DMS153 (cell line): Measurements from ENCODE around the gene SOX9.

Source experiments
- DNase-seq: peaks from one replicate; lab custom pipeline; 2025; lab: John Stamatoyannopoulos, UW

The SOX9 gene

DNA sequence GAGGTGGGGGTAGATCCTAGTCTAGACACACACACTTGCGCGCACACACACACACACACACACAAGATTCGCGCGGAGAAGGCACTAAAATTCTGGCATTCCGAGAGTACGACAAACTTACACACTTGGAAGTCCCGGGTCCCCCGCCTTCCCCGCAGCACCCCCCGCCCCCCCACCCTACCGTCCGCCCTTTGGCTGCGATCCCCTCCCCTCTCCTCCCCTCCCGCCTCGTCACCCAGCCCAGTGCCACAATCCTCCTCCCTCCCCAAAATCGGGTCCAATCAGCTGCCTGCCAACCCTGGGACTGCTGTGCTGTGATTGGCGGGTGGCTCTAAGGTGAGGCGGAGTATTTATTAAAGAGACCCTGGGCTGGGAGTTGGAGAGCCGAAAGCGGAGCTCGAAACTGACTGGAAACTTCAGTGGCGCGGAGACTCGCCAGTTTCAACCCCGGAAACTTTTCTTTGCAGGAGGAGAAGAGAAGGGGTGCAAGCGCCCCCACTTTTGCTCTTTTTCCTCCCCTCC is at the start of gene SOX9:
SOX9 (plus strand) TSS at position 379 of the 522 bp plus-strand sequence. CDS start 372 bp downstream, outside the sequence.
- peak; percentile 90 for DNase-seq

DNA sequence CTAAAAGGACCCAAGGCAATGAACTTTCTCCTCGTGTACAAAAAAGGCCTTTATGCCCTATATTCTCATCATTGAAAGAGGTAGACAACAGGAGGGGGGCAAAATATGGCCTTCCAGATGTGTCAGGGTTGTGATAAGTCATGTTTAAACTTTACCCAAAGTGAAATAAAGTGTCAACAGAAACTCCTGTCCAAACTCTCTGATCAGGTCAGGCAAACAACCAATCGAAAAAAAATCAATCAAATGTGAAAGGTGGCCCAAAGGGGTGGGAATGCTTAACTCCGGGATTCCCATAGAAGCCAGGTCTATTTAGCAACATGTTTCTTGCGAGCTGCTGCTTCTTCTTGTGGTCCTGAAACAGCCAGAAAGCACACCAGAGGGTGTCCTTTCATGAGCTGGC is 49.5 kb upstream of the SOX9 start:
- DNase-seq: no peak

DNA sequence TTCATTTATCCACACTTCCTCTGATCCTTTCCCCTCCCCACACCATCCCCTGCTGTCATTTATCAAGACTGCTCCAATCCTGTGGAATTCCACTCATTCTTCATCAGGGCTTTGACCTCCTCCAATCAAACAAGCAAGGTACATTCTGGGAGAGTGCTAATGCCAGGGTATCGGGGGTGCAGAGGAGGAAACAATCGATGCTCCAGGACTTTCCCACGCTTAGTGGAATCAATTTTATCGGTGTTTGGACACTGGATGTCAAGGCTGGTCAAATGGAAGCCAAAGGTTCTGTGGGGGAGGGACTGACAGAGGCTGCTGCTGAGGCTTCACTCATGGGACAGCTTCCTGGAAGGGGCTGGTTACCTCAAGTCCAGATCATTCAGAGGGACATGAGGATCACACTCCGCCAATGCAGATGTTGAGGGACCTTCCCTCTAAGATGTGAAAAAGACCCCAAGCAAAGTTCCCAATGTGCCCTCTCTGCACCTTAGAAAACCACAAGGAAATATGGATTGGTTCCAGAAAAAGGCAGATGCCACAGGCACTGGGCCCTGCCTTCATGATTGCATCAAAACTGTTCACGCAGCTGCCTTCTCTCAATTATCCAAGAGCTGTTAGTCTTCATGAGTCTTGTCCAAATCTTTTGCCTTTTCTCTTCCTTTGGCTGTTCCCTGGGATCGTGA is 44.7 kb upstream of the SOX9 start:
- DNase-seq: no peak

GRCh38 chr17:72076678-72077030 is 44.2 kb upstream of the SOX9 start:
- no peak for DNase-seq

DNA sequence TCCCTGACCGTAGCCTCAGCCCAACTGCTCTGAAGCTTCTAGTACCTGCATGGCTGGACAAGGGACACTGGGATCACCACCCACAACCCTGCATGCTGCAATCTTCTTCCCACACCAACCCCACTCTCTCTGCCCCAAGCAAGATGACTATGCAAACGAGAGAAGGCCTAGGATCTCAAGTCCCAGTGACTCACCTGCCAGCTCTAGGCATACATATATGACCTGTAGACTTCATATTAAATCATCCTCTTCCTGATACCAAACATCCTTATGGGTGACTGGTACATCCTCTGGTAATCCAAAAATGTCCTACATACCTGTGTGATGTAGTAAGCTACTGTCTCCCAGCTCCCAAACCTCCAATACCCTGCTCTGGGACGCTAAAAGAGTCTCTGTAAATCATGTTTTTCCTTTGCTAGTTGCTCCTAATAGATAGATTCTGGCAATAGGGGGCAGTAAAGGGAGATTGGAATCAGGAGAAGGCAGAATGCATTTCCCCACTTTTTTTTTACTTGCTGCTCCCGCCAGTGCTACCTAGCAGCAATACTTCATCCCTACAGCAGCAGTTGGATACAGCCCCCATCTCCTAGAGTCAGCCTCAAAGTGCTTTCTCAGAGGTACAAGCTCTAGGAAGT is 43.4 kb upstream of the SOX9 start:
- no peak for DNase-seq

DNA sequence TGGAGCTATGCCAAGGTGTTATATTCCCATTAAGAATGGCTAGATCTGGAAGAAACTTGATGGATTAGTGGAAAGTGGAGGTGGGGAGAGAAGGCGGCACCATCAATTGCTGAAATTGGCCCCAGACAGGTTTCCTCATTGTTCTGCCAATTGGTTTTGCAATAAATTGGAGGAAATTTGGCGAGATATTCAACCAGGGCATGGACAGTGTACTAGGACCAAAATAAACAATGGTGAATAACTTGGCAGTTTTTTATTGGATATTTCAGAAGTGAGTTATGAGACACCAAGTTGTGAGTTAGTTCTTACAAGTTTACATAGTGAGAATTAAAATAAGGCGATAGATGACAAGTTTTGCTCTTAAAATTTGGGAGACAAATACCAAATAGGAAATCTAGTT is 41.1 kb upstream of the SOX9 start:
- no peak for DNase-seq

GRCh38 chr17:72087876-72088275 is 32.9 kb upstream of the SOX9 start:
- no peak for DNase-seq

DNA sequence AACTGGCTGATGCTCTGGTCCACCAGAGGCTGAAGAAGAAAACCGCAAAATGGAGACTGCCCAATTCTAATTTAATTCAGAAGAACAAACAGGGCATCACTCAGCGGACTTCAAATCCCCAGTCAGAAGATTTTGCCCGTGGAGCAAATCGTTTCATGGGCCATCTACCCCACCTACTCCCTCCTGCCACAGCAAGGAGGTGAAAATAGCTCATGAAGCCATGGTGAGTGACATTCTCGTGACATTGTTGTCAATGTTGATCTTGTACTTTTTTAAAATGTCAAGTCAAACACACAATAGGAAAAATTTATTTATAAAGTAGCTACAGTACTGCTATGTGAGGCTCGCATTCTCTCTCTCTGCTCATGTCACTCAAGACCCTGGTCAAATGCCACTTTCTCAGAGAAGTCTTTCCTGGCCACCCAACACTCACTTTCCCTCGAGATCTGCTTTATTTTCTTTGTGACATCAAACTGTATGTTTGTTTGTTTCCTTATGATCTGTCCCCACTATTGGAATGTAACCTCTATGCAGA is 31.3 kb upstream of the SOX9 start:
- no peak for DNase-seq

DNA sequence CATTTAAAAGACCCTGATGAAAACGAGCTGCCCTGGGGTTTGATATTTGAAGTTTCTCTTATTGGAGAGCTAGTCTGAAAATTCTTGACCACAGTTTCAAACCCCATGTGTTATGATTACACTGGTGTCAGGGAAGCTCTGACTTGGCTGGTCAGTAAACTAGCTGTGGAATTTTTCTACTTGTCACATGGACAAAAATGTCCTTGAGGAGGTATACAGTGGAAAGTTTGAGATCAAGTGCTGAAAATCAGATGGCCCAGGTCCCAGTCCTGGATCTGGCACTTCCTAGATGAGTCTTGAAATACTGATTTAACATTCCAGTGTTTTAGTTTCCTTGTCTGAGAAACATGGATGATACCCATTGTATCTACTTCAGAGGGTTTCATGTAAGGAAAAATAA is 30.7 kb upstream of the SOX9 start:
- DNase-seq: no peak

- no peak for DNase-seq
Observed at GRCh38 chr17:72092710-72093322, 28.0 kb upstream of the SOX9 start.

DNA sequence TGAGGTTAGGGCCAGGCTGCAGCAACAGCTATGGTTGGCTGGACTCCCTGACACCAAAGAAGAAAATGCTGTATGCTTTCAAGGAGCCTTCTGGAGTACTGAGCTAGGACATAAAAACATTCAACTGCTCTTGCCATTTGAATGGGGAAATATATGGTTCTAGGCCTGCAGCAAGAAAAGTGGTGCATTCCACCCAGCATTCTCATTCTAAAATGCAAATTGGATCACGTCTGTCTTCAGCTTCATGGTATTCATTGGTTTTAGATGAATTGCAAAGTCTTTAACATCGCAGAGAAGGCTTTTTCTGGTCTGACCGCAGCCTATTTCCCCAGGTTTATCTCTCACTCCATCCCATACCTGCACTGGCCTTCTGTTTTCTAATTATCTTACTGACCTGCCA is 27.1 kb upstream of the SOX9 start:
- no peak for DNase-seq

- no peak for DNase-seq
Observed at GRCh38 chr17:72095316-72095715, 25.5 kb upstream of the SOX9 start.

DNA sequence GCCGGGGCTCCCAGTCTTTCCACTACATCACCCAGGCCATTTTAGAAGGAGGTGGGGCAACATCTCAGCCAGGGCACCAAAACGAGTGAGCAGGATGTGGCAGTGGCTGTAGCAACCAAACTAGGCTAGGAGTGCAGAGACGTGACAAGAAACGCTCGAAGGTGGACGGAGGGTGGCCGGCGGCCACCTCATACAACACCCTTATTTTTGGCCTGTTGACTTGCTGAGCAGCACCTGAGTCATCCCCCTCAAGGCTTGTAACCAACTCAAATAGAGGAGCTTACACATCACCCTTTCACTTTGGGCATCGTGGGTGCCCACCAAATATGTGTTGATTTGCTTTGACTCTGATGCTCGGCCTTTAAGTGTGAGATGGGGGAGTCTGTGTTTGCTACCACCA is 23.7 kb upstream of the SOX9 start:
- no peak for DNase-seq

- no peak for DNase-seq
Observed at GRCh38 chr17:72099919-72100318, 20.9 kb upstream of the SOX9 start.

GRCh38 chr17:72100470-72100869 is 20.4 kb upstream of the SOX9 start:
- no peak for DNase-seq

GRCh38 chr17:72101526-72101925 is 19.3 kb upstream of the SOX9 start:
- peak; percentile 4 for DNase-seq

GRCh38 chr17:72102366-72102765 is 18.5 kb upstream of the SOX9 start:
- no peak for DNase-seq

DNA sequence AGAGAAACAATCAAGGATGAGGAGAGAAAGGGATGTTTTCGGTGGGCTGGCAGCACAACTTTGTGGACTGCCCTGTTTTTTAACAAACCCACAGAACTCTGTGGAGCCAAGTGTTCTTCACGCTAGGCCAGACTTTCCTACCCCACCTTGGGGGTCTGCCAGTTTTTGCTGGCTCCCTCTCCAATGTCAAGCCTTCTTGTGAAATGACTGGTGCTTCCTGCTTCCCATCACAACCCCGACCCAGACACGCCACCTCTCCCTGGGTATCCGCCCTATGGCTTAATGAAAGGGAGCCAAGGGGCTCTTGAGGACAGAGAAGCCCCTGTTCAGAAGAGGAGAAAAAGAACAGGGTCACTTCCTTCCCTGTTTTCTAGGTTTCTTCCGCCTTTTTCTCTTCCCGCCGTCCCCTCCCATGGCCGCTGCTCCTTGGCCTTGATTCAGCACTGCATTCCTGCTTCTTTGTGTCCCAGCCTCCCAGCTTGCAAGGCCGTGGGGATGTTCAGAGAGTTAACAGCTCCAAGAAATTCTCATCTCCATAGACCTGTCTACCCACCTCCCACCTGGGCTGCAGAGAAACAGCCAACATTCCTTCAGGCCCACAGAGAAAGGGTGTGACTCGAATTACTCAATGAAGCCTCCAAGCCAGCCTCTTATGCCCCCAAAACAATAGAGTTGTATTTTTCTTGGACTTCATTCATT is 16.5 kb upstream of the SOX9 start:
- no peak for DNase-seq

- no peak for DNase-seq
Observed at GRCh38 chr17:72104863-72105234, 16.0 kb upstream of the SOX9 start.

- DNase-seq: no peak
Observed at GRCh38 chr17:72107100-72107499, 13.7 kb upstream of the SOX9 start.

DNA sequence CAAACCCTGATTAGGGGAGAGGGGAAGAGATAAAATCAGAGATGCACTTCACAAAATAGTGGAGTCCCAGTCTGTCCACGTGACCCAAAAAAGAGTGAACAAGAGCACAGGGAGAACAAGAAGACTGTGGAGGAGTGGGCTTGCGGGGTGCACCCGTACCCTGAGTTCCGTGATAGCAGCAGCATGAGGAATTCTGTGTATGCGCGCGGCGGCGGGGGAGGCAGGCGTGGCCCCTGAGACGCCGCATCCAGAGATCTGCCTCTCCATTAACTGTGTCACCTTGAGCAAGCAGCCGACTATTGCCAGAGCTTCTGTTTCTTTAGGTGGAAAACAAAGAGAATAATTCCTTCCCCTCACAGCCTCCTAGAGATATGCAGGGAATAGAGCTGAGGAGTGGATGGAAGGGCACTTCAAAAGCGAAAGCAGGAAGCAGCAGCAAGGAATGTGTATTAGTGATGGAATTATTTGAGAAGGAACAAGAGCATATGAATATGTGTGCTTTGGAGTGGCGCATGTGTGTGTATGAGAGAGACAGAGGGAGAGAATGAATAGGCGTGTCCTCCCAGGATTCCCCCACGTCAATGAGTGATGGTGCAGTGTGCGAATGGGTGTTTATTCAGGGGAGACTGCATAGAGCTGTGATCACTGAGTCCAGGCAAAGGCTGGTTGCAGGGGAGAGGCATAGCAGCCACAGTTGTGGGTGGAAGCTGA is 10.4 kb upstream of the SOX9 start:
- no peak for DNase-seq

DNA sequence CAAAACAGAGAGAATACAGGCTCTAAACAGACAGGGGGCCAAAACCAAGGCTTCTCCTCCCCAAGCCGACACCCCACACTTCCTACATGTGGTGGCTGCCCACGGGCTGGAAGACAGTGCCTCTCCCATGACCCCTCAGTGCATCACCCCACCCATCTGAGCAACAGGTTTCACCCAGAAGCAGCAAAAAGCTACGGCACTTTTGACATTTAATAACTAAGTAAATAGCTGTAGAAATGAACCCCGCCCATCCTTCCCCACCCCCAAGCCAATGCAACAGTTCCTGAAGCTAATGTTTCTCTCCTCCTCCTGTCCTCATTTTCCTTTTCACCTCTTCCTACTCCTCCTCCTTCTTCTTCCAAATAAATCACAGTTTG is 9.9 kb upstream of the SOX9 start:
- DNase-seq: no peak
